H9 (cell line): ENCODE results near the gene HILPDA. TPM values are rescaled to one million over a fixed set of nuclear protein-coding genes. Genes with fewer than 3 reads are reported as not detected.

ENCODE experiments used
- DNase-seq: peaks from one replicate; pipeline ENCODE4 v3.0.0-alpha.2; 2017
- H2AFZ ChIP-seq: one replicate; pipeline ENCODE4 v1.6.1; 2013; ENCODE audit warnings: mild to moderate bottlenecking, low read length, control low read depth, moderate library complexity
- H2AK5ac ChIP-seq: 2 replicates; pipeline ENCODE4 v1.6.1; 2013; ENCODE audit warnings: low read length, control low read depth, mixed read lengths; ENCODE audit not compliant: insufficient read length
- H2BK120ac ChIP-seq: one replicate; pipeline ENCODE4 v1.6.1; 2013; ENCODE audit warnings: low read depth, mild to moderate bottlenecking, low read length, control low read depth, inconsistent platforms; ENCODE audit not compliant: poor library complexity, severe bottlenecking
- H2BK12ac ChIP-seq: 2 replicates; pipeline ENCODE4 v1.6.1; 2013; ENCODE audit warnings: low read length, control low read depth, mixed read lengths, low read depth; ENCODE audit not compliant: insufficient read length
- H2BK15ac ChIP-seq: 2 replicates; pipeline ENCODE4 v1.6.1; 2013; ENCODE audit warnings: low read depth, low read length, control low read depth
- H2BK20ac ChIP-seq: one replicate; pipeline ENCODE4 v1.6.1; 2013; ENCODE audit warnings: low read depth, mild to moderate bottlenecking, low read length, control low read depth, inconsistent platforms; ENCODE audit not compliant: poor library complexity, severe bottlenecking
- H2BK5ac ChIP-seq: 2 replicates; pipeline ENCODE4 v1.6.1; 2013; ENCODE audit warnings: low read length, control low read depth, mixed read lengths; ENCODE audit not compliant: insufficient read length
- H3K14ac ChIP-seq: 2 replicates; pipeline ENCODE4 v1.6.1; 2013; ENCODE audit warnings: low read length, control low read depth; ENCODE audit not compliant: insufficient read depth
- H3K18ac ChIP-seq: 2 replicates; pipeline ENCODE4 v1.6.1; 2013; ENCODE audit warnings: low read depth, mild to moderate bottlenecking, mixed read lengths, low read length, control low read depth; ENCODE audit not compliant: insufficient read length
- H3K23ac ChIP-seq: 2 replicates; pipeline ENCODE4 v1.6.1; 2013; ENCODE audit warnings: low read length, control low read depth, mixed read lengths, low read depth; ENCODE audit not compliant: insufficient read length
- H3K23me2 ChIP-seq: 2 replicates; pipeline ENCODE4 v1.6.1; 2013; ENCODE audit warnings: low read depth, mild to moderate bottlenecking, mixed read lengths, low read length, control low read depth; ENCODE audit not compliant: insufficient read length, poor library complexity, severe bottlenecking
- H3K27ac ChIP-seq: 2 replicates; pipeline ENCODE4 v1.5.1; 2013; ENCODE audit warnings: low read length, control low read depth, mixed read lengths, low read depth; ENCODE audit not compliant: insufficient read length
- H3K27me3 ChIP-seq: 2 replicates; pipeline ENCODE4 v1.6.1; 2013; ENCODE audit warnings: low read length, control low read depth, inconsistent platforms; ENCODE audit not compliant: insufficient read depth
- H3K4ac ChIP-seq: 2 replicates; pipeline ENCODE4 v1.6.1; 2013; ENCODE audit warnings: low read depth, mild to moderate bottlenecking, control low read depth, inconsistent platforms, low read length, moderate library complexity
- H3K4me1 ChIP-seq: 2 replicates; pipeline ENCODE4 v1.6.1; 2013; ENCODE audit warnings: low read length, control low read depth, inconsistent platforms; ENCODE audit not compliant: insufficient read depth
- H3K4me2 ChIP-seq: 2 replicates; pipeline ENCODE4 v1.6.1; 2013; ENCODE audit warnings: low read length, control low read depth, mixed read lengths; ENCODE audit not compliant: insufficient read length, insufficient read depth
- H3K56ac ChIP-seq: 2 replicates; pipeline ENCODE4 v1.6.1; 2013; ENCODE audit warnings: low read depth, mild to moderate bottlenecking, mixed read lengths, low read length, control low read depth; ENCODE audit not compliant: insufficient read length
- H3K79me1 ChIP-seq: 2 replicates; pipeline ENCODE4 v1.6.1; 2013; ENCODE audit warnings: low read depth, mild to moderate bottlenecking, moderate library complexity, low read length, control low read depth, inconsistent platforms; ENCODE audit not compliant: insufficient read depth, poor library complexity, severe bottlenecking
- H3K79me2 ChIP-seq: 2 replicates; pipeline ENCODE4 v1.6.1; 2013; ENCODE audit warnings: low read length, control low read depth, inconsistent platforms; ENCODE audit not compliant: insufficient read depth
- H3K9ac ChIP-seq: 2 replicates; pipeline ENCODE4 v1.6.1; 2013; ENCODE audit warnings: low read length, control low read depth, mixed read lengths; ENCODE audit not compliant: insufficient read length; ENCODE audit errors: extremely low read depth
- H3K9me3 ChIP-seq: one replicate; pipeline ENCODE4 v1.6.1; 2013; ENCODE audit warnings: low read depth, low read length, inconsistent platforms; ENCODE audit not compliant: control insufficient read depth
- H3T11ph ChIP-seq: one replicate; pipeline ENCODE4 v1.6.1; 2013; ENCODE audit warnings: mild to moderate bottlenecking, low read length, control low read depth, inconsistent platforms
- H4K20me1 ChIP-seq: one replicate; pipeline ENCODE4 v1.6.1; 2013; ENCODE audit not compliant: control insufficient read depth, insufficient read length, insufficient read depth
- H4K5ac ChIP-seq: 2 replicates; pipeline ENCODE4 v1.6.1; 2013; ENCODE audit warnings: low read depth, mild to moderate bottlenecking, mixed read lengths, low read length, control low read depth; ENCODE audit not compliant: insufficient read length
- H4K8ac ChIP-seq: replicated peaks from 2 replicates; pipeline ENCODE4 v1.6.1; 2013; ENCODE audit warnings: low read length, control low read depth, mixed read lengths, low read depth; ENCODE audit not compliant: insufficient read length
- H4K91ac ChIP-seq: 2 replicates; pipeline ENCODE4 v1.6.1; 2013; ENCODE audit warnings: low read depth, mild to moderate bottlenecking, moderate library complexity, mixed read lengths, low read length, control low read depth; ENCODE audit not compliant: insufficient read length
- H3K27ac Mint-ChIP-seq, 3 experiments: 2 replicates in 2 of 3; 3 replicates in 1 of 3; pipeline ENCODE4 v1.8.0; 2020 to 2021; ENCODE audit warnings: mixed read lengths in 3 of 3, mild to moderate bottlenecking in 1 of 3, moderate library complexity in 1 of 3
- H3K27me3 Mint-ChIP-seq: 2 replicates; pipeline ENCODE4 v1.8.0; 2021; ENCODE audit warnings: low read depth, mild to moderate bottlenecking, moderate library complexity, mixed read lengths
- H3K36me3 Mint-ChIP-seq, 3 experiments: 2 replicates in 2 of 3; 3 replicates in 1 of 3; pipeline ENCODE4 v1.8.0; 2020 to 2021; ENCODE audit warnings: low read depth in 3 of 3, mixed read lengths in 3 of 3; ENCODE audit not compliant: insufficient read depth in 1 of 3
- H3K4me1 Mint-ChIP-seq, 2 experiments: 2 replicates each; pipeline ENCODE4 v1.8.0; 2020; ENCODE audit warnings: mixed read lengths in 2 of 2
- H3K4me3 Mint-ChIP-seq, 2 experiments: 2 replicates in 1 of 2; 3 replicates in 1 of 2; pipeline ENCODE4 v1.8.0; 2020 to 2021; ENCODE audit warnings: mild to moderate bottlenecking in 2 of 2, mixed read lengths in 2 of 2, moderate library complexity in 1 of 2
- H3K9me3 Mint-ChIP-seq, 2 experiments: 2 replicates in 1 of 2; 3 replicates in 1 of 2; pipeline ENCODE4 v1.8.0; 2020; ENCODE audit warnings: mild to moderate bottlenecking in 2 of 2, mixed read lengths in 2 of 2, moderate library complexity in 1 of 2
- CTCF ChIP-seq: fragments of 200-600 bp; sonication (generic); conservative IDR thresholded peaks from 3 replicates; pipeline ENCODE4 v1.8.0; 2021; ENCODE audit warnings: antibody characterized with exemption, mild to moderate bottlenecking
- WGBS: extraction: QIAGEN DNeasy Blood & Tissue Kit; methylation state at CpG from one replicate; pipeline ENCODE4 v1.1.7; 2013; ENCODE audit warnings: missing lambda C conversion rate, low lambda C conversion rate, mixed read lengths; ENCODE audit not compliant: insufficient read length; ENCODE audit errors: extremely low coverage; 5-methylcytosine and 5-hydroxymethylcytosine counted together
- total RNA-seq: library from RNA; stranded (reverse); gene quantifications from 2 replicates; pipeline ENCODE4 v1.2.1, GENCODE V29; 2021

Gene HILPDA
- total RNA-seq, 1 experiment from 2014 or later = 23.3 TPM

GRCh38 chr7:128447941-128448564 is 7.6 kb upstream of the HILPDA start:
- Histone ChIP-seq H3K56ac (no peak overlapping the region), H3K14ac (no peak overlapping the region), H4K20me1 (no peaks in the 10 kb centered on the region), H2BK5ac (no peak overlapping the region), H3K27ac (no peak overlapping the region), H2BK20ac (no peak overlapping the region), H3K23me2 (no peaks in the 10 kb centered on the region), H4K91ac (no peak overlapping the region), H2AK5ac (no peak overlapping the region), H3K4ac (no peak overlapping the region), H3K4me1 (no peaks in the 10 kb centered on the region), H2BK120ac (no peak overlapping the region), H4K8ac (no peak overlapping the region), H3K27me3 (no peaks in the 10 kb centered on the region), H2AFZ (no peak overlapping the region), H3K18ac (no peak overlapping the region), H3K79me1 (no peaks in the 10 kb centered on the region), H3K4me2 (no peak overlapping the region), H3K9me3 (no peaks in the 10 kb centered on the region), H3K23ac (no peak overlapping the region), H4K5ac (no peak overlapping the region), H3T11ph (no peak overlapping the region), H3K79me2 (no peaks in the 10 kb centered on the region), H2BK12ac (no peak overlapping the region), H2BK15ac (no peak overlapping the region; the same call in 1 of the 2 replicates), H3K9ac (no peak overlapping the region)
- H3K9me3 Mint-ChIP-seq = no peaks in the 10 kb centered on the region
- TF ChIP-seq CTCF = no peak
- no peaks in the 10 kb centered on the region for H3K36me3 Mint-ChIP-seq
- no peak for DNase-seq
- H3K4me3 Mint-ChIP-seq = no peak overlapping the region
- H3K27ac Mint-ChIP-seq = no peak overlapping the region
- H3K4me1 Mint-ChIP-seq = peaks cover 6 to 20% of the 10 kb centered on the region in 2 experiments
- H3K27me3 Mint-ChIP-seq = peaks cover 20% of the 10 kb centered on the region
- no CpG with 5 or more reads among the region's 4 CpGs for WGBS
